ENCODE data around the gene ZNF319. TPM values are rescaled to one million over a fixed set of nuclear protein-coding genes. Genes with fewer than 3 reads are reported as not detected.

ZNF319 gene
- total RNA-seq, 2 experiments from 2014 or later, result 21.5 to 21.8 TPM

Other genes starting within 250 kb of the ZNF319 start
- gene KIFC3, start 198.2 kb downstream of the ZNF319 start, total RNA-seq, result 1 to 10 TPM; 1.1 to 1.9 TPM
- not detected for gene CNGB1, start 29.5 kb downstream of the ZNF319 start, total RNA-seq
- 10 to 100 TPM; 47.4 to 53.9 TPM for gene USB1, start 735 bp upstream of the ZNF319 start, total RNA-seq
- gene MMP15, start 25.1 kb upstream of the ZNF319 start, total RNA-seq, result under 1 TPM; 0.61 to 0.62 TPM
- gene CFAP20, start 128.7 kb upstream of the ZNF319 start, total RNA-seq, result 10 to 100 TPM; 38.5 to 40.6 TPM
- 10 to 100 TPM; 64.2 to 67.7 TPM for gene CSNK2A2, start 197.4 kb upstream of the ZNF319 start, total RNA-seq

Measured in activated naive CD8-positive, alpha-beta T cell treated with anti-CD3 and anti-CD28 coated beads, Interleukin-2, amount 10 ng/mL, durations not matched to agents 7 days and 5 days (primary cell).